ENCODE measurements around the gene LIMS1.
"Not testable (repeated sequence)": the region's sequence is repeated elsewhere in the genome, so short reads cannot be mapped to it uniquely, and the experiment has no call there.

DNA sequence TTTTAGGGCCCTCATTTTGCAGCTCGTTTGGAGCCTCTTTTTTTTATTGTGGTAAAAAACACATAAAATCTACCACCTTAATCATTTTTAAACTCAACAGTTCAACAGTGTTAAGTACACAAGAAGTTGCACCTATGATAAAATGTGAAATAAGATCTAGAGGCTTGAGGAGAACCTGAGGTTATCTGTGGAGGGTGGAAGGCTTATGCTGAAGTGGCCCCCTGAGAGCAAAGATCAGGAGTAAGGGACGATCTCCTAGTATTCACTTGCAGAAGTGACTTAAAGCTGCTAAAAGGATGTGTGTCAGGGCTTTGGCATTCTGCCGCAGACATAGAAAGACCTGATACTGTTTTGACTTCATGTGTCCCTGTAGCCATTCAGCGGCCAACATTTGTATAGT is 61.5 kb downstream of the LIMS1 start:
- TF ChIP-seq, protein P1, sequence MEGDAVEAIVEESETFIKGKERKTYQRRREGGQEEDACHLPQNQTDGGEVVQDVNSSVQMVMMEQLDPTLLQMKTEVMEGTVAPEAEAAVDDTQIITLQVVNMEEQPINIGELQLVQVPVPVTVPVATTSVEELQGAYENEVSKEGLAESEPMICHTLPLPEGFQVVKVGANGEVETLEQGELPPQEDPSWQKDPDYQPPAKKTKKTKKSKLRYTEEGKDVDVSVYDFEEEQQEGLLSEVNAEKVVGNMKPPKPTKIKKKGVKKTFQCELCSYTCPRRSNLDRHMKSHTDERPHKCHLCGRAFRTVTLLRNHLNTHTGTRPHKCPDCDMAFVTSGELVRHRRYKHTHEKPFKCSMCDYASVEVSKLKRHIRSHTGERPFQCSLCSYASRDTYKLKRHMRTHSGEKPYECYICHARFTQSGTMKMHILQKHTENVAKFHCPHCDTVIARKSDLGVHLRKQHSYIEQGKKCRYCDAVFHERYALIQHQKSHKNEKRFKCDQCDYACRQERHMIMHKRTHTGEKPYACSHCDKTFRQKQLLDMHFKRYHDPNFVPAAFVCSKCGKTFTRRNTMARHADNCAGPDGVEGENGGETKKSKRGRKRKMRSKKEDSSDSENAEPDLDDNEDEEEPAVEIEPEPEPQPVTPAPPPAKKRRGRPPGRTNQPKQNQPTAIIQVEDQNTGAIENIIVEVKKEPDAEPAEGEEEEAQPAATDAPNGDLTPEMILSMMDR (IDR thresholded peaks at IDR 0.05 in 8 of 11, conservative IDR thresholded peaks at IDR 0.05 in 3 of 11): not testable (repeated sequence)
- TF ChIP-seq POLR2A (IDR thresholded peaks at IDR 0.05): not testable (repeated sequence)
